OCI-LY3 (cell line): Measurements from ENCODE around the gene HMGN1.

ENCODE experiments used
- H2AFZ ChIP-seq: fragments of 200-600, 300-600 bp; shearing (Covaris generic); 2 replicates; pipeline ENCODE4 v1.6.0; 2014; ENCODE audit warnings: antibody characterized with exemption, low read depth, low read length
- H3K27ac ChIP-seq: fragments of 200-600, 300-600 bp; sonication (generic); 2 replicates; pipeline ENCODE4 v1.5.1; 2014; ENCODE audit warnings: mild to moderate bottlenecking, low read length, moderate library complexity, mixed read lengths
- H3K27me3 ChIP-seq: fragments of 200-600, 300-600 bp; sonication (generic); 2 replicates; pipeline ENCODE4 v1.6.1; 2014; ENCODE audit warnings: low read depth, low read length, mixed read lengths
- H3K36me3 ChIP-seq: fragments of 200-600, 300-600 bp; sonication (generic); replicated peaks from 2 replicates; pipeline ENCODE3; 2014; ENCODE audit warnings: low read depth, low read length, mixed read lengths
- H3K4me1 ChIP-seq: fragments of 300-600, 200-600 bp; sonication (generic); 2 replicates; pipeline ENCODE4 v1.6.1; 2014; ENCODE audit warnings: low read length, mixed read lengths
- H3K4me2 ChIP-seq: fragments of 200-600, 300-600 bp; sonication (generic); 2 replicates; pipeline ENCODE4 v1.6.1; 2014; ENCODE audit warnings: low read length, mixed read lengths
- H3K4me3 ChIP-seq: fragments of 300-600, 200-600 bp; sonication (generic); 2 replicates; pipeline ENCODE4 v1.5.1; 2014; ENCODE audit warnings: antibody characterized with exemption, mild to moderate bottlenecking, low read length, moderate library complexity
- H3K79me2 ChIP-seq: fragments of 300-600, 200-600 bp; shearing (Covaris generic); 2 replicates; pipeline ENCODE4 v1.6.1; 2014; ENCODE audit warnings: mild to moderate bottlenecking, low read length, mixed read lengths
- H3K9ac ChIP-seq: fragments of 300-600, 200-600 bp; shearing (Covaris generic); 2 replicates; pipeline ENCODE4 v1.6.0; 2014; ENCODE audit warnings: mild to moderate bottlenecking, low read length, moderate library complexity
- H3K9me3 ChIP-seq: fragments of 200-600, 300-600 bp; shearing (Covaris generic); 2 replicates; pipeline ENCODE4 v1.6.1; 2014; ENCODE audit warnings: low read length, mixed read lengths; ENCODE audit not compliant: insufficient read depth
- H4K20me1 ChIP-seq: fragments of 200-600, 300-600 bp; sonication (generic); 2 replicates; pipeline ENCODE4 v1.6.1; 2016; ENCODE audit warnings: low read length, mixed read lengths; ENCODE audit not compliant: insufficient read depth
- CTCF ChIP-seq: fragments of 200-600, 300-600 bp; sonication (generic); IDR thresholded peaks from 2 replicates; pipeline ENCODE4 v1.5.1; 2014; ENCODE audit warnings: antibody characterized with exemption, low read length, low read depth
- EZH2phosphoT487 ChIP-seq: fragments of 200-600 bp; shearing (Covaris generic); IDR thresholded peaks from 2 replicates; pipeline ENCODE4 v1.6.1; 2018; ENCODE audit warnings: antibody characterized with exemption, mixed run types, low read depth

Gene HMGN1

GRCh38 chr21:39327727-39328126 is 21.2 kb downstream of the HMGN1 start:
- Histone ChIP-seq H3K27ac (no peak overlapping the region), H3K36me3 (no peaks in the 10 kb centered on the region), H3K9ac (no peak overlapping the region), H3K79me2 (no peaks in the 10 kb centered on the region), H3K4me3 (no peak overlapping the region), H3K4me1 (no peaks in the 10 kb centered on the region), H3K4me2 (no peak overlapping the region), H3K9me3 (no peaks in the 10 kb centered on the region), H3K27me3 (no peaks in the 10 kb centered on the region), H4K20me1 (no peaks in the 10 kb centered on the region), H2AFZ (no peak overlapping the region)
- TF ChIP-seq EZH2phosphoT487 = no peak
- TF ChIP-seq CTCF = no peak

- H3K27ac ChIP-seq = no peak overlapping the region
- no peak overlapping the region for H3K4me3 ChIP-seq
- no peak overlapping the region for H2AFZ ChIP-seq
- H3K9ac ChIP-seq = no peak overlapping the region
- H3K4me1 ChIP-seq = no peaks in the 10 kb centered on the region
- H3K9me3 ChIP-seq = no peaks in the 10 kb centered on the region
- no peaks in the 10 kb centered on the region for H3K36me3 ChIP-seq
- TF ChIP-seq CTCF (no peak), EZH2phosphoT487 (no peak)
- no peaks in the 10 kb centered on the region for H4K20me1 ChIP-seq
- no peak overlapping the region for H3K4me2 ChIP-seq
- no peaks in the 10 kb centered on the region for H3K27me3 ChIP-seq
- H3K79me2 ChIP-seq = no peaks in the 10 kb centered on the region
These were observed 22.1 kb downstream of the HMGN1 start for GRCh38 chr21:39326607-39327307.

- H3K4me1 ChIP-seq = no peaks in the 10 kb centered on the region
- no peaks in the 10 kb centered on the region for H3K36me3 ChIP-seq
- H3K9me3 ChIP-seq = no peaks in the 10 kb centered on the region
- no peak overlapping the region for H3K27ac ChIP-seq
- no peak overlapping the region for H3K4me2 ChIP-seq
- H2AFZ ChIP-seq = no peak overlapping the region
- TF ChIP-seq EZH2phosphoT487 (no peak), CTCF (no peak)
- H4K20me1 ChIP-seq = no peaks in the 10 kb centered on the region
- no peak overlapping the region for H3K4me3 ChIP-seq
- no peaks in the 10 kb centered on the region for H3K79me2 ChIP-seq
- no peaks in the 10 kb centered on the region for H3K27me3 ChIP-seq
- H3K9ac ChIP-seq = no peak overlapping the region
These were observed 23.4 kb downstream of the HMGN1 start for GRCh38 chr21:39325458-39325857.

GRCh38 chr21:39321424-39321823 is 27.5 kb downstream of the HMGN1 start:
- no peaks in the 10 kb centered on the region for H3K4me1 ChIP-seq
- H3K27ac ChIP-seq = no peak overlapping the region
- H3K4me3 ChIP-seq = no peak overlapping the region
- H3K4me2 ChIP-seq = no peak overlapping the region
- no peaks in the 10 kb centered on the region for H3K27me3 ChIP-seq
- no peaks in the 10 kb centered on the region for H4K20me1 ChIP-seq
- H3K9me3 ChIP-seq = no peaks in the 10 kb centered on the region
- H3K36me3 ChIP-seq = no peaks in the 10 kb centered on the region
- H2AFZ ChIP-seq = no peak overlapping the region
- no peaks in the 10 kb centered on the region for H3K79me2 ChIP-seq
- TF ChIP-seq CTCF = no peak
- TF ChIP-seq EZH2phosphoT487 = no peak
- no peak overlapping the region for H3K9ac ChIP-seq
